ENCODE measurements around the gene OCLN. TPM values are rescaled to one million over a fixed set of nuclear protein-coding genes. Genes with fewer than 3 reads are reported as not detected.

OCLN gene
- total and polyA plus RNA-seq, 9 of the 15 experiments (the other 6 are each of a cell fraction or from before 2014, with no cell fraction given) = 0.05 to 0.29 (median 0.15) TPM

DNA sequence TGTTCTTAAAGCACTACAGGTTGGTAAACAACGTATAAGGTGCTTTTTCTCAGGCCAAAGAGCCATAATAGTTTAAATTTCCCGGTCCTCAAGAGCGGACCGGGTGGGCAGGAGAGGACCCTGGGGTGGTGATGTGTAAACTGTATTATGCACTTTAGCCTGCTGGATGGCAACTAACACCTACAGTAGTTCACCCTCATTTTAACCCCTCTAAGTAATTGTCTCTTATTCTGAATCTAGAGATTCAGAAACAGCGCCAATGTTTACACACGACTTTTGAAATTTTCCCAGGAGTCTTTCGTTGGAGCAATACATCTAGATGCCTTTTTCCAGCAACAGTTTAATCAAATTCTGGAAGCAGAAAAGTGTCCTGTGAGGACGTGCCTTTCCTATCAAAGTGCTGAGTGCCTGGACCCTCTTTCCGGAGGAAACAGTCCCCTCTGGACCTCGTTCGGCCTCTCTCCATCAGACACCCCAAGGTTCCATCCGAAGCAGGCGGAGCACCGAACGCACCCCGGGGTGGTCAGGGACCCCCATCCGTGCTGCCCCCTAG is 676 bp upstream of the OCLN start:
- intact Hi-C loops (cut with micrococcal nuclease) = no loop called here
- Histone ChIP-seq H3K9ac (ENCODE audit: insufficient read depth in 1 of 2, low read depth in 2 of 2, low read length in 2 of 2) (no peak overlapping the region), H3K4me1 (replicated peaks in 1 of 2; ENCODE audit: control insufficient read depth in 2 of 2, insufficient read depth in 2 of 2, low read length in 2 of 2) (peaks cover 0 to 19% of the 10 kb centered on the region in 2 experiments; a peak in 2 of 5 replicates), H3K9me3 (replicated peaks; ENCODE audit: control insufficient read depth, insufficient read depth, low read depth, low read length) (no peaks in the 10 kb centered on the region), H3K27me3 (ENCODE audit: control insufficient read depth in 2 of 2, insufficient read depth in 2 of 2, low read length in 2 of 2) (peaks cover 43 to 44% of the 10 kb centered on the region in 2 experiments), H3K36me3 (ENCODE audit: control insufficient read depth, insufficient read depth, low read length) (no peaks in the 10 kb centered on the region), H3K4me2 (ENCODE audit: insufficient read depth, low read length) (no peak overlapping the region), H3K27ac (ENCODE audit: extremely low read depth, low read depth, low read length) (no peak overlapping the region), H2AFZ (ENCODE audit: low read depth, low read length) (no peak overlapping the region), H3K9me1 (ENCODE audit: control insufficient read depth, insufficient read depth, low read length) (no peaks in the 10 kb centered on the region), H3K4me3 (no peak overlapping the region), H3K79me2 (ENCODE audit: control insufficient read depth, insufficient read depth, low read length) (no peaks in the 10 kb centered on the region), H4K20me1 (replicated peaks; ENCODE audit: control insufficient read depth, insufficient read depth, low read length) (no peaks in the 10 kb centered on the region)
- WGBS (ENCODE audit: insufficient coverage, low coverage, missing lambda C conversion rate) = 24% methylated on average over 10 of the region's 17 CpGs
- TF ChIP-seq, protein P1, sequence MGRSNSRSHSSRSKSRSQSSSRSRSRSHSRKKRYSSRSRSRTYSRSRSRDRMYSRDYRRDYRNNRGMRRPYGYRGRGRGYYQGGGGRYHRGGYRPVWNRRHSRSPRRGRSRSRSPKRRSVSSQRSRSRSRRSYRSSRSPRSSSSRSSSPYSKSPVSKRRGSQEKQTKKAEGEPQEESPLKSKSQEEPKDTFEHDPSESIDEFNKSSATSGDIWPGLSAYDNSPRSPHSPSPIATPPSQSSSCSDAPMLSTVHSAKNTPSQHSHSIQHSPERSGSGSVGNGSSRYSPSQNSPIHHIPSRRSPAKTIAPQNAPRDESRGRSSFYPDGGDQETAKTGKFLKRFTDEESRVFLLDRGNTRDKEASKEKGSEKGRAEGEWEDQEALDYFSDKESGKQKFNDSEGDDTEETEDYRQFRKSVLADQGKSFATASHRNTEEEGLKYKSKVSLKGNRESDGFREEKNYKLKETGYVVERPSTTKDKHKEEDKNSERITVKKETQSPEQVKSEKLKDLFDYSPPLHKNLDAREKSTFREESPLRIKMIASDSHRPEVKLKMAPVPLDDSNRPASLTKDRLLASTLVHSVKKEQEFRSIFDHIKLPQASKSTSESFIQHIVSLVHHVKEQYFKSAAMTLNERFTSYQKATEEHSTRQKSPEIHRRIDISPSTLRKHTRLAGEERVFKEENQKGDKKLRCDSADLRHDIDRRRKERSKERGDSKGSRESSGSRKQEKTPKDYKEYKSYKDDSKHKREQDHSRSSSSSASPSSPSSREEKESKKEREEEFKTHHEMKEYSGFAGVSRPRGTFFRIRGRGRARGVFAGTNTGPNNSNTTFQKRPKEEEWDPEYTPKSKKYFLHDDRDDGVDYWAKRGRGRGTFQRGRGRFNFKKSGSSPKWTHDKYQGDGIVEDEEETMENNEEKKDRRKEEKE (IDR thresholded peaks at IDR 0.05; ENCODE audit: borderline replicate concordance in 1 of 2, control insufficient read depth in 1 of 2, low read depth in 2 of 2, low read length in 1 of 2) = no peak
- TF ChIP-seq ZC3H4 (CRISPR knock-in tag; IDR thresholded peaks at IDR 0.05; ENCODE audit: borderline replicate concordance) (no peak), ZNF175 (CRISPR knock-in tag; IDR thresholded peaks at IDR 0.05; ENCODE audit: low read depth) (no peak), CBX2 (IDR thresholded peaks at IDR 0.05; ENCODE audit: insufficient read depth, low read length, poor library complexity, severe bottlenecking) (peak; percentile 27), ZBTB17 (CRISPR knock-in tag; IDR thresholded peaks at IDR 0.05) (no peak), BRCA1 (IDR thresholded peaks at IDR 0.05) (no peak), BRCA1 (CRISPR knock-in tag; IDR thresholded peaks at IDR 0.05) (no peak)
- TF ChIP-seq, protein P2, sequence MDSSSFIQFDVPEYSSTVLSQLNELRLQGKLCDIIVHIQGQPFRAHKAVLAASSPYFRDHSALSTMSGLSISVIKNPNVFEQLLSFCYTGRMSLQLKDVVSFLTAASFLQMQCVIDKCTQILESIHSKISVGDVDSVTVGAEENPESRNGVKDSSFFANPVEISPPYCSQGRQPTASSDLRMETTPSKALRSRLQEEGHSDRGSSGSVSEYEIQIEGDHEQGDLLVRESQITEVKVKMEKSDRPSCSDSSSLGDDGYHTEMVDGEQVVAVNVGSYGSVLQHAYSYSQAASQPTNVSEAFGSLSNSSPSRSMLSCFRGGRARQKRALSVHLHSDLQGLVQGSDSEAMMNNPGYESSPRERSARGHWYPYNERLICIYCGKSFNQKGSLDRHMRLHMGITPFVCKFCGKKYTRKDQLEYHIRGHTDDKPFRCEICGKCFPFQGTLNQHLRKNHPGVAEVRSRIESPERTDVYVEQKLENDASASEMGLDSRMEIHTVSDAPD (CRISPR knock-in tag; IDR thresholded peaks at IDR 0.05) = no peak
- TF ChIP-seq, protein P3, sequence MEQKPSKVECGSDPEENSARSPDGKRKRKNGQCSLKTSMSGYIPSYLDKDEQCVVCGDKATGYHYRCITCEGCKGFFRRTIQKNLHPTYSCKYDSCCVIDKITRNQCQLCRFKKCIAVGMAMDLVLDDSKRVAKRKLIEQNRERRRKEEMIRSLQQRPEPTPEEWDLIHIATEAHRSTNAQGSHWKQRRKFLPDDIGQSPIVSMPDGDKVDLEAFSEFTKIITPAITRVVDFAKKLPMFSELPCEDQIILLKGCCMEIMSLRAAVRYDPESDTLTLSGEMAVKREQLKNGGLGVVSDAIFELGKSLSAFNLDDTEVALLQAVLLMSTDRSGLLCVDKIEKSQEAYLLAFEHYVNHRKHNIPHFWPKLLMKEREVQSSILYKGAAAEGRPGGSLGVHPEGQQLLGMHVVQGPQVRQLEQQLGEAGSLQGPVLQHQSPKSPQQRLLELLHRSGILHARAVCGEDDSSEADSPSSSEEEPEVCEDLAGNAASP (IDR thresholded peaks at IDR 0.05) = no peak
- POLR2A ChIA-PET = no interaction called here
- BruUV-seq (replicated peaks) = no TSS peak
- DNase-seq (ENCODE audit: extremely low read depth in 1 of 4, low spot score in 3 of 4) (no peak), FAIRE-seq (no peak), ATAC-seq (no peak)
- CTCF ChIA-PET (ENCODE audit: low intra/inter-chr PET ratio) = no interaction called here
- in situ Hi-C loops (cut with MboI) = no loop called here

Data from K562 (cell line).